HL-60 (cell line): Measurements from ENCODE around the gene STPG2.

ENCODE experiments used
- DNase-seq, 2 experiments: peaks; one replicate each; pipeline ENCODE4 v3.0.0-alpha.2; 2010 to 2020; ENCODE audit warnings: low read depth in 1 of 2, low spot score in 1 of 2
- H3K27ac ChIP-seq: fragments of 250-450 bp; sonication (Bioruptor Pico); replicated peaks from 2 replicates; pipeline ENCODE4 v1.5.1; 2020; ENCODE audit warnings: mild to moderate bottlenecking, moderate library complexity
- H3K27me3 ChIP-seq: fragments of 250-450 bp; sonication (Bioruptor Pico); 2 replicates; pipeline ENCODE4 v1.5.1; 2021; ENCODE audit warnings: mild to moderate bottlenecking, moderate library complexity; ENCODE audit not compliant: insufficient read depth, poor library complexity, severe bottlenecking
- H3K4me3 ChIP-seq: replicated peaks from 2 replicates; pipeline ENCODE4 v1.5.1; 2011; ENCODE audit warnings: mild to moderate bottlenecking, control low read depth, low read length; ENCODE audit not compliant: insufficient read depth
- GABPA ChIP-seq: IDR thresholded peaks from 2 replicates; pipeline ENCODE4 v1.6.1; 2012; ENCODE audit warnings: low read depth
- POLR2AphosphoS5 ChIP-seq: IDR thresholded peaks from 2 replicates; pipeline ENCODE4 v1.6.1; 2012; ENCODE audit warnings: low read depth
- SPI1 ChIP-seq: IDR thresholded peaks from 2 replicates; pipeline ENCODE4 v1.6.1; 2012; ENCODE audit warnings: low read depth, mild to moderate bottlenecking, borderline replicate concordance
- TF ChIP-seq, protein P1 (sequence below): IDR thresholded peaks from 2 replicates; pipeline ENCODE4 v1.6.1; 2012; ENCODE audit warnings: low read depth; ENCODE audit not compliant: insufficient replicate concordance
- TF ChIP-seq, protein P2 (sequence below): IDR thresholded peaks from one replicate; pipeline ENCODE4 v1.5.1; 2011; ENCODE audit warnings: low read length, control low read depth, inconsistent platforms; ENCODE audit not compliant: insufficient read depth

STPG2 gene

GRCh38 chr4:97627750-97628149, 515.5 kb downstream of the STPG2 start:
- no peak for TF ChIP-seq SPI1
- TF ChIP-seq, protein P1, sequence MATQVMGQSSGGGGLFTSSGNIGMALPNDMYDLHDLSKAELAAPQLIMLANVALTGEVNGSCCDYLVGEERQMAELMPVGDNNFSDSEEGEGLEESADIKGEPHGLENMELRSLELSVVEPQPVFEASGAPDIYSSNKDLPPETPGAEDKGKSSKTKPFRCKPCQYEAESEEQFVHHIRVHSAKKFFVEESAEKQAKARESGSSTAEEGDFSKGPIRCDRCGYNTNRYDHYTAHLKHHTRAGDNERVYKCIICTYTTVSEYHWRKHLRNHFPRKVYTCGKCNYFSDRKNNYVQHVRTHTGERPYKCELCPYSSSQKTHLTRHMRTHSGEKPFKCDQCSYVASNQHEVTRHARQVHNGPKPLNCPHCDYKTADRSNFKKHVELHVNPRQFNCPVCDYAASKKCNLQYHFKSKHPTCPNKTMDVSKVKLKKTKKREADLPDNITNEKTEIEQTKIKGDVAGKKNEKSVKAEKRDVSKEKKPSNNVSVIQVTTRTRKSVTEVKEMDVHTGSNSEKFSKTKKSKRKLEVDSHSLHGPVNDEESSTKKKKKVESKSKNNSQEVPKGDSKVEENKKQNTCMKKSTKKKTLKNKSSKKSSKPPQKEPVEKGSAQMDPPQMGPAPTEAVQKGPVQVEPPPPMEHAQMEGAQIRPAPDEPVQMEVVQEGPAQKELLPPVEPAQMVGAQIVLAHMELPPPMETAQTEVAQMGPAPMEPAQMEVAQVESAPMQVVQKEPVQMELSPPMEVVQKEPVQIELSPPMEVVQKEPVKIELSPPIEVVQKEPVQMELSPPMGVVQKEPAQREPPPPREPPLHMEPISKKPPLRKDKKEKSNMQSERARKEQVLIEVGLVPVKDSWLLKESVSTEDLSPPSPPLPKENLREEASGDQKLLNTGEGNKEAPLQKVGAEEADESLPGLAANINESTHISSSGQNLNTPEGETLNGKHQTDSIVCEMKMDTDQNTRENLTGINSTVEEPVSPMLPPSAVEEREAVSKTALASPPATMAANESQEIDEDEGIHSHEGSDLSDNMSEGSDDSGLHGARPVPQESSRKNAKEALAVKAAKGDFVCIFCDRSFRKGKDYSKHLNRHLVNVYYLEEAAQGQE, result no peak
- TF ChIP-seq, protein P2, sequence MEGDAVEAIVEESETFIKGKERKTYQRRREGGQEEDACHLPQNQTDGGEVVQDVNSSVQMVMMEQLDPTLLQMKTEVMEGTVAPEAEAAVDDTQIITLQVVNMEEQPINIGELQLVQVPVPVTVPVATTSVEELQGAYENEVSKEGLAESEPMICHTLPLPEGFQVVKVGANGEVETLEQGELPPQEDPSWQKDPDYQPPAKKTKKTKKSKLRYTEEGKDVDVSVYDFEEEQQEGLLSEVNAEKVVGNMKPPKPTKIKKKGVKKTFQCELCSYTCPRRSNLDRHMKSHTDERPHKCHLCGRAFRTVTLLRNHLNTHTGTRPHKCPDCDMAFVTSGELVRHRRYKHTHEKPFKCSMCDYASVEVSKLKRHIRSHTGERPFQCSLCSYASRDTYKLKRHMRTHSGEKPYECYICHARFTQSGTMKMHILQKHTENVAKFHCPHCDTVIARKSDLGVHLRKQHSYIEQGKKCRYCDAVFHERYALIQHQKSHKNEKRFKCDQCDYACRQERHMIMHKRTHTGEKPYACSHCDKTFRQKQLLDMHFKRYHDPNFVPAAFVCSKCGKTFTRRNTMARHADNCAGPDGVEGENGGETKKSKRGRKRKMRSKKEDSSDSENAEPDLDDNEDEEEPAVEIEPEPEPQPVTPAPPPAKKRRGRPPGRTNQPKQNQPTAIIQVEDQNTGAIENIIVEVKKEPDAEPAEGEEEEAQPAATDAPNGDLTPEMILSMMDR, result no peak
- TF ChIP-seq GABPA, result no peak
- no peak for TF ChIP-seq POLR2AphosphoS5
- Histone ChIP-seq H3K27me3 (no peaks in the 10 kb centered on the region), H3K27ac (no peak overlapping the region), H3K4me3 (no peak overlapping the region)
- DNase-seq, result no peak

GRCh38 chr4:97624204-97624603, 519.1 kb downstream of the STPG2 start:
- Histone ChIP-seq H3K4me3 (no peak overlapping the region), H3K27me3 (no peaks in the 10 kb centered on the region), H3K27ac (no peak overlapping the region)

GRCh38 chr4:97605932-97606331, 537.3 kb downstream of the STPG2 start:
- TF ChIP-seq, protein P1, result no peak
- TF ChIP-seq, protein P2, result no peak
- TF ChIP-seq GABPA (no peak), POLR2AphosphoS5 (no peak), SPI1 (no peak)
- Histone ChIP-seq H3K27ac (no peak overlapping the region), H3K4me3 (no peak overlapping the region), H3K27me3 (no peaks in the 10 kb centered on the region)
- DNase-seq, result no peak

More at GRCh38 chr4:97624204-97624603, 519.1 kb downstream of the STPG2 start:
- no peak for TF ChIP-seq SPI1
- TF ChIP-seq, protein P1, result no peak
- TF ChIP-seq, protein P2, result no peak
- no peak for TF ChIP-seq GABPA
- TF ChIP-seq POLR2AphosphoS5, result no peak
- no peak for DNase-seq
